ENCODE measurements around the gene STXBP6.

Gene STXBP6

GRCh38 chr14:24894583-24895242, 155.2 kb downstream of the STXBP6 start:
- no peaks in the 10 kb centered on the region for H3K9me2 ChIP-seq (replicated peaks; ENCODE audit: insufficient read depth, low read length)
- H3K36me3 ChIP-seq (ENCODE audit: low read length): no peaks in the 10 kb centered on the region
- TF ChIP-seq CTCF (IDR thresholded peaks at IDR 0.05; ENCODE audit: insufficient read depth, low read length, poor library complexity, severe bottlenecking): no peak
- H3K27me3 ChIP-seq (ENCODE audit: low read length): no peaks in the 10 kb centered on the region
- H3K79me2 ChIP-seq (ENCODE audit: insufficient read depth, low read length): no peaks in the 10 kb centered on the region
- H4K20me1 ChIP-seq (ENCODE audit: low read depth, low read length): no peaks in the 10 kb centered on the region
- H3K9me3 ChIP-seq (ENCODE audit: insufficient read depth, low read length): peaks cover 5% of the 10 kb centered on the region; the same call in 1 of the 2 replicates
- H3F3A ChIP-seq (ENCODE audit: insufficient read depth): no peaks in the 10 kb centered on the region
- H3K4me3 ChIP-seq (ENCODE audit: insufficient read depth, low read length, poor library complexity, severe bottlenecking): no peak overlapping the region
- no peak overlapping the region for H2AFZ ChIP-seq (ENCODE audit: low read depth, low read length, severe bottlenecking)
- H3K4me2 ChIP-seq (ENCODE audit: low read depth, low read length, poor library complexity, severe bottlenecking): no peak overlapping the region
- no peak overlapping the region for H3K27ac ChIP-seq (ENCODE audit: low read depth, low read length)
- no peak overlapping the region for H3K9ac ChIP-seq (ENCODE audit: low read length)

- Histone ChIP-seq H3K79me2 (ENCODE audit: insufficient read depth, low read length) (no peaks in the 10 kb centered on the region), H3K9me2 (replicated peaks; ENCODE audit: insufficient read depth, low read length) (no peaks in the 10 kb centered on the region), H3K9me3 (ENCODE audit: insufficient read depth, low read length) (peaks cover 5% of the 10 kb centered on the region; the same call in 1 of the 2 replicates), H3F3A (ENCODE audit: insufficient read depth) (no peaks in the 10 kb centered on the region), H3K27ac (ENCODE audit: low read depth, low read length) (no peak overlapping the region), H3K4me3 (ENCODE audit: insufficient read depth, low read length, poor library complexity, severe bottlenecking) (no peak overlapping the region), H3K4me2 (ENCODE audit: low read depth, low read length, poor library complexity, severe bottlenecking) (no peak overlapping the region), H2AFZ (ENCODE audit: low read depth, low read length, severe bottlenecking) (no peak overlapping the region), H3K36me3 (ENCODE audit: low read length) (no peaks in the 10 kb centered on the region), H3K9ac (ENCODE audit: low read length) (no peak overlapping the region), H3K27me3 (ENCODE audit: low read length) (no peaks in the 10 kb centered on the region), H4K20me1 (ENCODE audit: low read depth, low read length) (no peaks in the 10 kb centered on the region)
- TF ChIP-seq EZH2phosphoT487 (conservative IDR thresholded peaks at IDR 0.05; ENCODE audit: low read length): no peak
- no peak for TF ChIP-seq CTCF (IDR thresholded peaks at IDR 0.05; ENCODE audit: insufficient read depth, low read length, poor library complexity, severe bottlenecking)
These were observed 157.4 kb downstream of the STXBP6 start for GRCh38 chr14:24892497-24893051.

GRCh38 chr14:24891987-24892496, 157.9 kb downstream of the STXBP6 start:
- Histone ChIP-seq H3K4me2 (ENCODE audit: low read depth, low read length, poor library complexity, severe bottlenecking) (no peak overlapping the region), H3K27ac (ENCODE audit: low read depth, low read length) (no peak overlapping the region), H3K79me2 (ENCODE audit: insufficient read depth, low read length) (no peaks in the 10 kb centered on the region), H3K36me3 (ENCODE audit: low read length) (no peaks in the 10 kb centered on the region), H3F3A (ENCODE audit: insufficient read depth) (no peaks in the 10 kb centered on the region), H3K9me2 (replicated peaks; ENCODE audit: insufficient read depth, low read length) (no peaks in the 10 kb centered on the region), H3K9me3 (ENCODE audit: insufficient read depth, low read length) (peaks cover 5% of the 10 kb centered on the region; the same call in 1 of the 2 replicates), H3K4me3 (ENCODE audit: insufficient read depth, low read length, poor library complexity, severe bottlenecking) (no peak overlapping the region), H4K20me1 (ENCODE audit: low read depth, low read length) (no peaks in the 10 kb centered on the region), H3K9ac (ENCODE audit: low read length) (no peak overlapping the region), H2AFZ (ENCODE audit: low read depth, low read length, severe bottlenecking) (no peak overlapping the region), H3K27me3 (ENCODE audit: low read length) (no peaks in the 10 kb centered on the region)
- TF ChIP-seq EZH2phosphoT487 (conservative IDR thresholded peaks at IDR 0.05; ENCODE audit: low read length) (no peak), CTCF (IDR thresholded peaks at IDR 0.05; ENCODE audit: insufficient read depth, low read length, poor library complexity, severe bottlenecking) (no peak)

Measured in SU-DHL-6 (cell line).